HEK293 (cell line): ENCODE measurements around the gene RFPL1.

ENCODE experiments used
- CTCF ChIA-PET: fragments of 350-600 bp; formaldehyde crosslinking; extraction: SDS; loops from one replicate; lab custom pipeline; 2021; ENCODE audit warnings: antibody characterized with exemption; lab: Yijun Ruan, JAX
- POLR2A ChIA-PET: fragments of 300-600 bp; formaldehyde crosslinking; extraction: SDS; loops from one replicate; lab custom pipeline; 2020; ENCODE audit warnings: antibody characterized with exemption, inconsistent platforms; lab: Yijun Ruan, JAX
- H3K27ac ChIP-seq: fragments of 200-500 bp; sonication (Bioruptor generic); 2 replicates; pipeline ENCODE4 v1.5.1; 2014; ENCODE audit warnings: low read depth, low read length, control low read depth, inconsistent platforms; ENCODE audit errors: extremely low read depth
- H3K36me3 ChIP-seq, 2 experiments: fragments of 200-500 bp in 1 of 2; sonication (Bioruptor generic) in 1 of 2; 1 replicate in 1 of 2; 2 replicates in 1 of 2; pipeline ENCODE4 v1.5.1; 2014 to 2017; ENCODE audit warnings: inconsistent platforms in 2 of 2, low read length in 2 of 2; ENCODE audit not compliant: control insufficient read depth in 2 of 2, insufficient read depth in 1 of 2
- H3K4me1 ChIP-seq: fragments of 200-500 bp; sonication (Bioruptor generic); 2 replicates; pipeline ENCODE4 v1.5.1; 2014; ENCODE audit warnings: mild to moderate bottlenecking, low read length, inconsistent platforms; ENCODE audit not compliant: control insufficient read depth, insufficient read depth
- H3K4me3 ChIP-seq: 2 replicates; pipeline ENCODE4 v1.5.1; 2011; ENCODE audit warnings: low read depth, mild to moderate bottlenecking, control low read depth, low read length, moderate library complexity
- H3K9me3 ChIP-seq: fragments of 200-500 bp; sonication (Bioruptor generic); 2 replicates; pipeline ENCODE4 v1.5.1; 2014; ENCODE audit warnings: low read depth, low read length, inconsistent platforms; ENCODE audit not compliant: control insufficient read depth, insufficient read depth
- YY2 ChIP-seq: fragments of 450-650 bp; formaldehyde crosslinking; IDR thresholded peaks from 2 replicates; pipeline ENCODE4 v1.5.1; 2016; ENCODE audit warnings: missing biosample characterization, missing genetic modification characterization
- ZBTB48 ChIP-seq: fragments of 450-650 bp; formaldehyde crosslinking; IDR thresholded peaks from 2 replicates; pipeline ENCODE4 v1.5.1; 2016; ENCODE audit warnings: missing biosample characterization, missing genetic modification characterization
- ZIC2 ChIP-seq: fragments of 450-650 bp; formaldehyde crosslinking; IDR thresholded peaks from 2 replicates; pipeline ENCODE4 v1.5.1; 2016; ENCODE audit warnings: missing biosample characterization, missing genetic modification characterization
- ZNF10 ChIP-seq: fragments of 450-650 bp; formaldehyde crosslinking; IDR thresholded peaks from 2 replicates; pipeline ENCODE4 v1.5.1; 2017; ENCODE audit warnings: missing biosample characterization, missing genetic modification characterization
- ZNF132 ChIP-seq: fragments of 450-650 bp; formaldehyde crosslinking; IDR thresholded peaks from 2 replicates; pipeline ENCODE4 v1.5.1; 2017; ENCODE audit warnings: missing biosample characterization, missing genetic modification characterization, borderline replicate concordance
- ZNF16 ChIP-seq: fragments of 450-650 bp; formaldehyde crosslinking; IDR thresholded peaks from 2 replicates; pipeline ENCODE4 v1.5.1; 2016; ENCODE audit warnings: low read depth, missing biosample characterization, missing genetic modification characterization
- ZNF223 ChIP-seq: fragments of 450-650 bp; formaldehyde crosslinking; IDR thresholded peaks from 2 replicates; pipeline ENCODE4 v1.5.1; 2016; ENCODE audit warnings: missing biosample characterization, missing genetic modification characterization
- ZNF248 ChIP-seq: fragments of 450-650 bp; formaldehyde crosslinking; IDR thresholded peaks from 2 replicates; pipeline ENCODE4 v1.5.1; 2017; ENCODE audit warnings: missing biosample characterization, missing genetic modification characterization
- ZNF280D ChIP-seq: fragments of 450-650 bp; formaldehyde crosslinking; IDR thresholded peaks from 2 replicates; pipeline ENCODE4 v1.5.1; 2016; ENCODE audit warnings: missing biosample characterization, missing genetic modification characterization
- ZNF302 ChIP-seq: fragments of 450-650 bp; formaldehyde crosslinking; IDR thresholded peaks from 2 replicates; pipeline ENCODE4 v1.5.1; 2016; ENCODE audit warnings: missing biosample characterization, missing genetic modification characterization, low read depth
- ZNF366 ChIP-seq: fragments of 450-650 bp; formaldehyde crosslinking; conservative IDR thresholded peaks from 2 replicates; pipeline ENCODE4 v1.5.1; 2016; ENCODE audit warnings: missing biosample characterization, missing genetic modification characterization
- ZNF510 ChIP-seq: fragments of 450-650 bp; formaldehyde crosslinking; IDR thresholded peaks from 2 replicates; pipeline ENCODE4 v1.5.1; 2018; ENCODE audit warnings: mild to moderate bottlenecking, missing genetic modification characterization, missing biosample characterization; ENCODE audit not compliant: insufficient replicate concordance
- ZNF518A ChIP-seq: fragments of 450-650 bp; formaldehyde crosslinking; conservative IDR thresholded peaks from 2 replicates; pipeline ENCODE4 v1.5.1; 2016; ENCODE audit warnings: low read depth, missing biosample characterization, missing genetic modification characterization
- ZNF529 ChIP-seq: fragments of 450-650 bp; formaldehyde crosslinking; IDR thresholded peaks from 2 replicates; pipeline ENCODE4 v1.5.1; 2017; ENCODE audit warnings: missing genetic modification characterization, missing biosample characterization; ENCODE audit not compliant: insufficient replicate concordance
- ZNF561 ChIP-seq: fragments of 450-650 bp; IDR thresholded peaks from 2 replicates; pipeline ENCODE4 v1.5.1; 2018; ENCODE audit warnings: missing biosample characterization, missing genetic modification characterization, borderline replicate concordance
- ZNF571 ChIP-seq: fragments of 450-650 bp; formaldehyde crosslinking; IDR thresholded peaks from 2 replicates; pipeline ENCODE4 v1.5.0; 2017; ENCODE audit warnings: missing biosample characterization, missing genetic modification characterization
- ZNF585B ChIP-seq: fragments of 450-650 bp; formaldehyde crosslinking; IDR thresholded peaks from 2 replicates; pipeline ENCODE4 v1.5.1; 2016; ENCODE audit warnings: missing biosample characterization, missing genetic modification characterization
- ZNF654 ChIP-seq: fragments of 450-650 bp; formaldehyde crosslinking; IDR thresholded peaks from 2 replicates; pipeline ENCODE4 v1.5.1; 2016; ENCODE audit warnings: low read depth, missing biosample characterization, missing genetic modification characterization
- ZNF658 ChIP-seq: fragments of 450-650 bp; formaldehyde crosslinking; IDR thresholded peaks from 2 replicates; pipeline ENCODE4; 2016; ENCODE audit warnings: missing biosample characterization, missing genetic modification characterization
- ZNF660 ChIP-seq: fragments of 450-650 bp; IDR thresholded peaks from 2 replicates; pipeline ENCODE4 v1.5.1; 2018; ENCODE audit warnings: missing biosample characterization, mild to moderate bottlenecking, missing genetic modification characterization
- ZSCAN30 ChIP-seq: fragments of 450-650 bp; IDR thresholded peaks from 2 replicates; pipeline ENCODE4 v1.5.1; 2018; ENCODE audit warnings: missing biosample characterization, mild to moderate bottlenecking, missing genetic modification characterization, moderate library complexity

RFPL1 gene

GRCh38 chr22:29427176-29427760 lies 11.1 kb upstream of the RFPL1 start (continued):
- no peak for TF ChIP-seq ZNF510 (tag by site-specific recombination)
- no peak for TF ChIP-seq ZIC2 (tag by site-specific recombination)
- no peak for TF ChIP-seq ZNF561
- TF ChIP-seq ZNF16 (tag by site-specific recombination) = no peak
- TF ChIP-seq ZNF529 (tag by site-specific recombination) = no peak
- no peak for TF ChIP-seq ZNF585B
- no peak for TF ChIP-seq ZNF660
- TF ChIP-seq, all 188 proteins: peak for 0

GRCh38 chr22:29431986-29432385 lies 6.4 kb upstream of the RFPL1 start:
- POLR2A ChIA-PET = interaction anchor here (0.6 to 1.3 kb wide), 2 partner anchors 12 to 54 kb away, joined by 4 to 5 read pairs; no protein-coding TSS in a partner anchor
- Histone ChIP-seq H3K9me3 (no peaks in the 10 kb centered on the region), H3K36me3 (no peaks in the 10 kb centered on the region), H3K27ac (no peak overlapping the region), H3K4me3 (no peak overlapping the region), H3K4me1 (no peaks in the 10 kb centered on the region)
- CTCF ChIA-PET = interaction anchor here (1.0 to 3.7 kb wide), 3 partner anchors 19 to 38 kb away, joined by 3 to 16 read pairs (median 4); no protein-coding TSS in a partner anchor
- TF ChIP-seq ZNF10 (tag by site-specific recombination) = no peak
- TF ChIP-seq ZNF658 = no peak
- TF ChIP-seq ZNF529 (tag by site-specific recombination) = no peak
- no peak for TF ChIP-seq YY2 (tag by site-specific recombination)
- TF ChIP-seq ZNF132 (tag by site-specific recombination) = no peak
- TF ChIP-seq ZNF654 (tag by site-specific recombination) = no peak
- no peak for TF ChIP-seq ZNF571
- TF ChIP-seq ZSCAN30 (tag by site-specific recombination) = no peak
- TF ChIP-seq ZBTB48 = no peak
- no peak for TF ChIP-seq ZNF366 (tag by site-specific recombination)
- TF ChIP-seq ZNF302 (tag by site-specific recombination) = no peak
- TF ChIP-seq ZNF280D = no peak
- no peak for TF ChIP-seq ZNF248 (tag by site-specific recombination)
- TF ChIP-seq ZNF223 (tag by site-specific recombination) = no peak
- TF ChIP-seq ZNF518A = no peak
